ENCODE measurements around the gene KRTAP29-1.

KRTAP29-1 gene

DNA sequence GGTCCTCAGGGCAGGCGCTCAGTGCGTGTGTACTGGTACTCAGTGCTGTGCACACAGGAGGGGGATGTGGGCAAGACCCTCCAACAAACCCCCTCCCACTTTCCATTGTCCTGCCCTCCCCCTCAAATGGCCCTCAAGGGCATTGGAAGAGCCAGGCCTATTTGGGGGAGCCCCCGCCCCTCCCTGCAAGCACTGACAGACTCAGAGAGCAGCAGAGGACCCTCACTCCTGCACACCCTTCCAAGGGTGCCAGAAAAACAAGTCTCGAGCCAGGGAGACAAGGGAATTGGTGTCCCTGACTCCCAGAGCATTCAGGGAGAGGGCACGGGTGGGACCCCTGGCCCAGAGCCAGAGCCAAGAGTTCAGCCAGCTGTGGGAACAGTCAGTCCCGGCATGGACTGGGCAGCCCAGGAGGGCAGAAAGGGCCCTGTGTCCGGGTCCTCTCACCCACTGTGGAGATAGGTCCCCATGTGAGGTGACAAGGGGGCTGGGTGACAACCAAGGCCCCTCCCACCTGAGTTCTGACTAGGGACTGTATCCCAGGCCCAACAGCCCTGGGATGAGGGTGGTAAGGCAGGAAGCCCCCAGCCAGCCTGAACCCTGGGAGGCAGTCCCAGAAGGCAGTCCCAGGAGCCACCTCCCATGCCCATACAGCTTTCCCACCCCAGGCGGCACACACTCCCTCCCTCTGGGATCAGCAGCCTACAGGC is 24.9 kb upstream of the KRTAP29-1 start:
- no peak for ATAC-seq
- TF ChIP-seq, protein P1, sequence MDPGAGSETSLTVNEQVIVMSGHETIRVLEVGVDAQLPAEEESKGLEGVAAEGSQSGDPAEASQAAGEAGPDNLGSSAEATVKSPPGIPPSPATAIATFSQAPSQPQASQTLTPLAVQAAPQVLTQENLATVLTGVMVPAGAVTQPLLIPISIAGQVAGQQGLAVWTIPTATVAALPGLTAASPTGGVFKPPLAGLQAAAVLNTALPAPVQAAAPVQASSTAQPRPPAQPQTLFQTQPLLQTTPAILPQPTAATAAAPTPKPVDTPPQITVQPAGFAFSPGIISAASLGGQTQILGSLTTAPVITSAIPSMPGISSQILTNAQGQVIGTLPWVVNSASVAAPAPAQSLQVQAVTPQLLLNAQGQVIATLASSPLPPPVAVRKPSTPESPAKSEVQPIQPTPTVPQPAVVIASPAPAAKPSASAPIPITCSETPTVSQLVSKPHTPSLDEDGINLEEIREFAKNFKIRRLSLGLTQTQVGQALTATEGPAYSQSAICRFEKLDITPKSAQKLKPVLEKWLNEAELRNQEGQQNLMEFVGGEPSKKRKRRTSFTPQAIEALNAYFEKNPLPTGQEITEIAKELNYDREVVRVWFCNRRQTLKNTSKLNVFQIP (CRISPR knock-in tag; IDR thresholded peaks at IDR 0.05; ENCODE audit: borderline replicate concordance, low read depth) = no peak
- TF ChIP-seq, protein P2, sequence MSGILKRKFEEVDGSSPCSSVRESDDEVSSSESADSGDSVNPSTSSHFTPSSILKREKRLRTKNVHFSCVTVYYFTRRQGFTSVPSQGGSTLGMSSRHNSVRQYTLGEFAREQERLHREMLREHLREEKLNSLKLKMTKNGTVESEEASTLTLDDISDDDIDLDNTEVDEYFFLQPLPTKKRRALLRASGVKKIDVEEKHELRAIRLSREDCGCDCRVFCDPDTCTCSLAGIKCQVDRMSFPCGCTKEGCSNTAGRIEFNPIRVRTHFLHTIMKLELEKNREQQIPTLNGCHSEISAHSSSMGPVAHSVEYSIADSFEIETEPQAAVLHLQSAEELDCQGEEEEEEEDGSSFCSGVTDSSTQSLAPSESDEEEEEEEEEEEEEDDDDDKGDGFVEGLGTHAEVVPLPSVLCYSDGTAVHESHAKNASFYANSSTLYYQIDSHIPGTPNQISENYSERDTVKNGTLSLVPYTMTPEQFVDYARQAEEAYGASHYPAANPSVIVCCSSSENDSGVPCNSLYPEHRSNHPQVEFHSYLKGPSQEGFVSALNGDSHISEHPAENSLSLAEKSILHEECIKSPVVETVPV (CRISPR knock-in tag; IDR thresholded peaks at IDR 0.05) = no peak
- TF ChIP-seq CSDC2 (CRISPR knock-in tag; IDR thresholded peaks at IDR 0.05) = no peak
- TF ChIP-seq ISL1 (CRISPR knock-in tag; IDR thresholded peaks at IDR 0.05) = no peak
- TF ChIP-seq PPARA (CRISPR knock-in tag; IDR thresholded peaks at IDR 0.05; ENCODE audit: borderline replicate concordance) = no peak
- TF ChIP-seq ZFP3 (CRISPR knock-in tag; IDR thresholded peaks at IDR 0.05) = no peak
- TF ChIP-seq RARB (CRISPR knock-in tag; IDR thresholded peaks at IDR 0.05) = no peak
- TF ChIP-seq ZFP30 (CRISPR knock-in tag; IDR thresholded peaks at IDR 0.05) = no peak
- TF ChIP-seq TCF4 (CRISPR knock-in tag; IDR thresholded peaks at IDR 0.05; ENCODE audit: borderline replicate concordance) = no peak
- no peak for TF ChIP-seq SNAI2 (CRISPR knock-in tag; IDR thresholded peaks at IDR 0.05)
- no peak for TF ChIP-seq ESRRG (CRISPR knock-in tag; IDR thresholded peaks at IDR 0.05)
- TF ChIP-seq, protein P3, sequence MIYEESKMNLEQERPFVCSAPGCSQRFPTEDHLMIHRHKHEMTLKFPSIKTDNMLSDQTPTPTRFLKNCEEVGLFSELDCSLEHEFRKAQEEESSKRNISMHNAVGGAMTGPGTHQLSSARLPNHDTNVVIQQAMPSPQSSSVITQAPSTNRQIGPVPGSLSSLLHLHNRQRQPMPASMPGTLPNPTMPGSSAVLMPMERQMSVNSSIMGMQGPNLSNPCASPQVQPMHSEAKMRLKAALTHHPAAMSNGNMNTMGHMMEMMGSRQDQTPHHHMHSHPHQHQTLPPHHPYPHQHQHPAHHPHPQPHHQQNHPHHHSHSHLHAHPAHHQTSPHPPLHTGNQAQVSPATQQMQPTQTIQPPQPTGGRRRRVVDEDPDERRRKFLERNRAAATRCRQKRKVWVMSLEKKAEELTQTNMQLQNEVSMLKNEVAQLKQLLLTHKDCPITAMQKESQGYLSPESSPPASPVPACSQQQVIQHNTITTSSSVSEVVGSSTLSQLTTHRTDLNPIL (CRISPR knock-in tag; IDR thresholded peaks at IDR 0.05; ENCODE audit: low read depth) = no peak
- TF ChIP-seq ZC3H10 (CRISPR knock-in tag; IDR thresholded peaks at IDR 0.05) = no peak
- no peak for TF ChIP-seq ZNF70 (CRISPR knock-in tag; IDR thresholded peaks at IDR 0.05)
- no peak for TF ChIP-seq TOX (CRISPR knock-in tag; IDR thresholded peaks at IDR 0.05; ENCODE audit: borderline replicate concordance)
- TF ChIP-seq, protein P4, sequence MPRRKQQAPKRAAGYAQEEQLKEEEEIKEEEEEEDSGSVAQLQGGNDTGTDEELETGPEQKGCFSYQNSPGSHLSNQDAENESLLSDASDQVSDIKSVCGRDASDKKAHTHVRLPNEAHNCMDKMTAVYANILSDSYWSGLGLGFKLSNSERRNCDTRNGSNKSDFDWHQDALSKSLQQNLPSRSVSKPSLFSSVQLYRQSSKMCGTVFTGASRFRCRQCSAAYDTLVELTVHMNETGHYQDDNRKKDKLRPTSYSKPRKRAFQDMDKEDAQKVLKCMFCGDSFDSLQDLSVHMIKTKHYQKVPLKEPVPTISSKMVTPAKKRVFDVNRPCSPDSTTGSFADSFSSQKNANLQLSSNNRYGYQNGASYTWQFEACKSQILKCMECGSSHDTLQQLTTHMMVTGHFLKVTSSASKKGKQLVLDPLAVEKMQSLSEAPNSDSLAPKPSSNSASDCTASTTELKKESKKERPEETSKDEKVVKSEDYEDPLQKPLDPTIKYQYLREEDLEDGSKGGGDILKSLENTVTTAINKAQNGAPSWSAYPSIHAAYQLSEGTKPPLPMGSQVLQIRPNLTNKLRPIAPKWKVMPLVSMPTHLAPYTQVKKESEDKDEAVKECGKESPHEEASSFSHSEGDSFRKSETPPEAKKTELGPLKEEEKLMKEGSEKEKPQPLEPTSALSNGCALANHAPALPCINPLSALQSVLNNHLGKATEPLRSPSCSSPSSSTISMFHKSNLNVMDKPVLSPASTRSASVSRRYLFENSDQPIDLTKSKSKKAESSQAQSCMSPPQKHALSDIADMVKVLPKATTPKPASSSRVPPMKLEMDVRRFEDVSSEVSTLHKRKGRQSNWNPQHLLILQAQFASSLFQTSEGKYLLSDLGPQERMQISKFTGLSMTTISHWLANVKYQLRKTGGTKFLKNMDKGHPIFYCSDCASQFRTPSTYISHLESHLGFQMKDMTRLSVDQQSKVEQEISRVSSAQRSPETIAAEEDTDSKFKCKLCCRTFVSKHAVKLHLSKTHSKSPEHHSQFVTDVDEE (CRISPR knock-in tag; IDR thresholded peaks at IDR 0.05) = no peak
- no peak for TF ChIP-seq ZNF565 (CRISPR knock-in tag; conservative IDR thresholded peaks at IDR 0.05; ENCODE audit: low read depth)
- TF ChIP-seq GLIS3 (CRISPR knock-in tag; IDR thresholded peaks at IDR 0.05) = no peak
- TF ChIP-seq, protein P5, sequence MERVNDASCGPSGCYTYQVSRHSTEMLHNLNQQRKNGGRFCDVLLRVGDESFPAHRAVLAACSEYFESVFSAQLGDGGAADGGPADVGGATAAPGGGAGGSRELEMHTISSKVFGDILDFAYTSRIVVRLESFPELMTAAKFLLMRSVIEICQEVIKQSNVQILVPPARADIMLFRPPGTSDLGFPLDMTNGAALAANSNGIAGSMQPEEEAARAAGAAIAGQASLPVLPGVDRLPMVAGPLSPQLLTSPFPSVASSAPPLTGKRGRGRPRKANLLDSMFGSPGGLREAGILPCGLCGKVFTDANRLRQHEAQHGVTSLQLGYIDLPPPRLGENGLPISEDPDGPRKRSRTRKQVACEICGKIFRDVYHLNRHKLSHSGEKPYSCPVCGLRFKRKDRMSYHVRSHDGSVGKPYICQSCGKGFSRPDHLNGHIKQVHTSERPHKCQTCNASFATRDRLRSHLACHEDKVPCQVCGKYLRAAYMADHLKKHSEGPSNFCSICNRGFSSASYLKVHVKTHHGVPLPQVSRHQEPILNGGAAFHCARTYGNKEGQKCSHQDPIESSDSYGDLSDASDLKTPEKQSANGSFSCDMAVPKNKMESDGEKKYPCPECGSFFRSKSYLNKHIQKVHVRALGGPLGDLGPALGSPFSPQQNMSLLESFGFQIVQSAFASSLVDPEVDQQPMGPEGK (CRISPR knock-in tag; IDR thresholded peaks at IDR 0.05; ENCODE audit: borderline replicate concordance) = no peak
- TF ChIP-seq ZNF8 (CRISPR knock-in tag; IDR thresholded peaks at IDR 0.05) = no peak

DNA sequence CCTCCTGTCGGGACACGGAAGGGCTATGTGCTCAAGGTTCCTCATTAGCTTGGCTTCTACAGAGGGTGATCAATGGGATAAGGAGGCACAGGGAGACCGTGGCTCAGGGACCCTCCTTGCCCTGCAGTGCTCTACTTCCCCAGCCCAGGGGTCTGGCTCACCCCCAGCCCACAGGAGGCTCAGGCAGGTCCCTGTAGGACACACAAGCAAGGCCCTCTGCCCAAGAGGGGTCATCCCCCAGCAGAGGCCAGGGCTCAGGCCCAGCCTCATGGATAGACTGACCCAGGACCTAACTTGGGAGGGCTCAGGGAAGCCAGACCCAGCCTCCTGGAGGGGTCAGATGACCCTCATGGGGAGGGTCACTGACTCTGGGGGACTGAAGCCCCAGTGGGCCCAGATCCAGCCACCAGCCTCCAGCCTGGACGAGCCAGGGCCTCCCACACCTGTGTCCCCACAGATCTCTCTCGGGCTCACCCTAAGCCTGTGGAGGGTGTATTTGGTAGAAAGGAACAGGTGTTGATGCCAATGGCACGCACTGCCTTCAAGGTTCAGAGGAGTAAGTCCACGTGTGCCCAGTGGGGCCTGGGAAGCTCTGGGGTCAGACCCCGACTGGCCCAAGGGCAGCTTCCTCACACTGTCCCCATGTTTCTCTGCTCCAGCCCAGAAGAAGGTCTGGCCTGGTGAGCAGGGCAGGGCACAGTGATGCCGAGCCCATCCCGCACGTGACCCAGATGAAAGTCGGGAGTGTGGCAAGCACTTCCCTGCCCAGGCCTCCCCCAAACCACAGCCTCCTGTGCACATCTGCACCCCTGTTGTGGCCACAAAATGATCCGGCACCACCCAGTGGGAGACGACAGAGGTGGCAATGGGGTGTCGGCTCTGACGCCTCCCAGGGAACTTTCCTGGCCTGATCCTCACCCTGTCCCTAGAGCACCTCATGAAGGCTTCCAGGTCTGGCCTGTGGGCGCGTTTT is 23.8 kb upstream of the KRTAP29-1 start:
- no peak for ATAC-seq
- no peak for TF ChIP-seq ZC3H10 (CRISPR knock-in tag; IDR thresholded peaks at IDR 0.05)
- no peak for TF ChIP-seq SNAI2 (CRISPR knock-in tag; IDR thresholded peaks at IDR 0.05)
- no peak for TF ChIP-seq ARNTL (CRISPR knock-in tag; IDR thresholded peaks at IDR 0.05; ENCODE audit: borderline replicate concordance, low read depth)
- TF ChIP-seq, protein P3 (CRISPR knock-in tag; IDR thresholded peaks at IDR 0.05; ENCODE audit: low read depth) = no peak
- no peak for TF ChIP-seq ZNF70 (CRISPR knock-in tag; IDR thresholded peaks at IDR 0.05)
- no peak for TF ChIP-seq ZNF565 (CRISPR knock-in tag; conservative IDR thresholded peaks at IDR 0.05; ENCODE audit: low read depth)
- TF ChIP-seq, protein P1 (CRISPR knock-in tag; IDR thresholded peaks at IDR 0.05; ENCODE audit: borderline replicate concordance, low read depth) = no peak
- TF ChIP-seq PPARA (CRISPR knock-in tag; IDR thresholded peaks at IDR 0.05; ENCODE audit: borderline replicate concordance) = no peak
- TF ChIP-seq GLIS3 (CRISPR knock-in tag; IDR thresholded peaks at IDR 0.05) = no peak
- TF ChIP-seq, protein P5 (CRISPR knock-in tag; IDR thresholded peaks at IDR 0.05; ENCODE audit: borderline replicate concordance) = no peak
- TF ChIP-seq ISL1 (CRISPR knock-in tag; IDR thresholded peaks at IDR 0.05) = no peak
